ENCODE measurements around the gene ABCA13. TPM values are rescaled to one million over a fixed set of nuclear protein-coding genes. Genes with fewer than 3 reads are reported as not detected.

Gene ABCA13
- total RNA-seq, 1 experiment from 2014 or later = 0.76 TPM

GRCh38 chr7:48351900-48352299, 180.6 kb downstream of the ABCA13 start:
- no peaks in the 10 kb centered on the region for H3K79me2 ChIP-seq (ENCODE audit: low read depth)
- H3K36me3 ChIP-seq (ENCODE audit: low read depth) = no peaks in the 10 kb centered on the region
- BruUV-seq (replicated peaks) = no TSS peak

GRCh38 chr7:48355346-48355745, 184.1 kb downstream of the ABCA13 start:
- BruUV-seq (replicated peaks) = no TSS peak
- no peak overlapping the region for H3K4me3 ChIP-seq
- peaks cover 73% of the 10 kb centered on the region for H3K27me3 ChIP-seq (ENCODE audit: insufficient read depth, low read depth)
- H2AFZ ChIP-seq = no peak overlapping the region
- no peaks in the 10 kb centered on the region; the same call in 1 of the 2 replicates for H4K20me1 ChIP-seq (ENCODE audit: insufficient read depth)
- no peak overlapping the region for H3K4me2 ChIP-seq
- no peaks in the 10 kb centered on the region for H3F3A ChIP-seq (ENCODE audit: insufficient read depth, low read depth)
- DNase-seq = no peak
- no peaks in the 10 kb centered on the region for H3K9me3 ChIP-seq (ENCODE audit: insufficient read depth, low read depth)
- TF ChIP-seq EZH2 (IDR thresholded peaks at IDR 0.05; ENCODE audit: low read depth) = no peak
- TF ChIP-seq, protein P1, sequence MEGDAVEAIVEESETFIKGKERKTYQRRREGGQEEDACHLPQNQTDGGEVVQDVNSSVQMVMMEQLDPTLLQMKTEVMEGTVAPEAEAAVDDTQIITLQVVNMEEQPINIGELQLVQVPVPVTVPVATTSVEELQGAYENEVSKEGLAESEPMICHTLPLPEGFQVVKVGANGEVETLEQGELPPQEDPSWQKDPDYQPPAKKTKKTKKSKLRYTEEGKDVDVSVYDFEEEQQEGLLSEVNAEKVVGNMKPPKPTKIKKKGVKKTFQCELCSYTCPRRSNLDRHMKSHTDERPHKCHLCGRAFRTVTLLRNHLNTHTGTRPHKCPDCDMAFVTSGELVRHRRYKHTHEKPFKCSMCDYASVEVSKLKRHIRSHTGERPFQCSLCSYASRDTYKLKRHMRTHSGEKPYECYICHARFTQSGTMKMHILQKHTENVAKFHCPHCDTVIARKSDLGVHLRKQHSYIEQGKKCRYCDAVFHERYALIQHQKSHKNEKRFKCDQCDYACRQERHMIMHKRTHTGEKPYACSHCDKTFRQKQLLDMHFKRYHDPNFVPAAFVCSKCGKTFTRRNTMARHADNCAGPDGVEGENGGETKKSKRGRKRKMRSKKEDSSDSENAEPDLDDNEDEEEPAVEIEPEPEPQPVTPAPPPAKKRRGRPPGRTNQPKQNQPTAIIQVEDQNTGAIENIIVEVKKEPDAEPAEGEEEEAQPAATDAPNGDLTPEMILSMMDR (conservative IDR thresholded peaks at IDR 0.05) = no peak
- ChIA-PET POLR2A (ENCODE audit: unreplicated experiment) (no interaction called here), CTCF (no interaction called here)
- no peaks in the 10 kb centered on the region for H3K36me3 ChIP-seq (ENCODE audit: low read depth)
- H3K27ac ChIP-seq = no peak overlapping the region
- intact Hi-C loops (cut with micrococcal nuclease; ENCODE audit: unreplicated experiment) = no loop called here
- no peaks in the 10 kb centered on the region for H3K9me2 ChIP-seq (ENCODE audit: insufficient read depth)
- no peaks in the 10 kb centered on the region for H3K79me2 ChIP-seq (ENCODE audit: low read depth)
- H3K4me1 ChIP-seq (replicated peaks; ENCODE audit: insufficient read depth) = no peaks in the 10 kb centered on the region

More at GRCh38 chr7:48351900-48352299, 180.6 kb downstream of the ABCA13 start:
- ChIA-PET CTCF (no interaction called here), POLR2A (ENCODE audit: unreplicated experiment) (no interaction called here)
- Histone ChIP-seq H3K27ac (no peak overlapping the region), H3K4me3 (no peak overlapping the region), H2AFZ (no peak overlapping the region), H3K27me3 (ENCODE audit: insufficient read depth, low read depth) (peaks cover 85% of the 10 kb centered on the region), H4K20me1 (ENCODE audit: insufficient read depth) (no peaks in the 10 kb centered on the region; the same call in 1 of the 2 replicates), H3K9me2 (ENCODE audit: insufficient read depth) (no peaks in the 10 kb centered on the region), H3K4me1 (replicated peaks; ENCODE audit: insufficient read depth) (no peaks in the 10 kb centered on the region), H3K9me3 (ENCODE audit: insufficient read depth, low read depth) (no peaks in the 10 kb centered on the region), H3F3A (ENCODE audit: insufficient read depth, low read depth) (no peaks in the 10 kb centered on the region), H3K4me2 (no peak overlapping the region)
- TF ChIP-seq EZH2 (IDR thresholded peaks at IDR 0.05; ENCODE audit: low read depth) = no peak
- TF ChIP-seq, protein P1 (conservative IDR thresholded peaks at IDR 0.05) = no peak
- intact Hi-C loops (cut with micrococcal nuclease; ENCODE audit: unreplicated experiment) = no loop called here
- DNase-seq = no peak

GRCh38 chr7:48360574-48360973, 189.3 kb downstream of the ABCA13 start:
- Histone ChIP-seq H3K4me2 (no peak overlapping the region), H4K20me1 (ENCODE audit: insufficient read depth) (no peaks in the 10 kb centered on the region), H3K4me3 (no peak overlapping the region), H3K9me2 (ENCODE audit: insufficient read depth) (no peaks in the 10 kb centered on the region), H2AFZ (no peak overlapping the region), H3K4me1 (replicated peaks; ENCODE audit: insufficient read depth) (no peaks in the 10 kb centered on the region), H3F3A (ENCODE audit: insufficient read depth, low read depth) (no peaks in the 10 kb centered on the region), H3K27ac (no peak overlapping the region), H3K36me3 (ENCODE audit: low read depth) (no peaks in the 10 kb centered on the region), H3K27me3 (ENCODE audit: insufficient read depth, low read depth) (peaks cover 21% of the 10 kb centered on the region), H3K79me2 (ENCODE audit: low read depth) (no peaks in the 10 kb centered on the region), H3K9me3 (ENCODE audit: insufficient read depth, low read depth) (no peaks in the 10 kb centered on the region)
- intact Hi-C loops (cut with micrococcal nuclease; ENCODE audit: unreplicated experiment) = no loop called here
- TF ChIP-seq, protein P1 (conservative IDR thresholded peaks at IDR 0.05) = no peak
- no peak for TF ChIP-seq EZH2 (IDR thresholded peaks at IDR 0.05; ENCODE audit: low read depth)
- DNase-seq = no peak
- ChIA-PET CTCF (no interaction called here), POLR2A (ENCODE audit: unreplicated experiment) (no interaction called here)
- BruUV-seq (replicated peaks) = no TSS peak

Measured in PC-9 (cell line).